ENCODE results near the gene HNRNPA2B1. TPM values are rescaled to one million over a fixed set of nuclear protein-coding genes. Genes with fewer than 3 reads are reported as not detected.
"Not testable (repeated sequence)": the region's sequence is repeated elsewhere in the genome, so short reads cannot be mapped to it uniquely, and the experiment has no call there.

Gene HNRNPA2B1
- total RNA-seq, 1 donor from 2014 or later: 368 TPM

GRCh38 chr7:26153823-26154783 is 46.4 kb downstream of the HNRNPA2B1 start:
- H3K4me3 ChIP-seq: peak overlapping the region; percentile 63
- no peak for TF ChIP-seq CTCF (IDR thresholded peaks at IDR 0.05)
- H3K36me3 ChIP-seq: no peaks in the 10 kb centered on the region
- DNase-seq (no peak), ATAC-seq (peak in 1 of 2 donors; percentile 41)
- peaks cover 33% of the 10 kb centered on the region for H3K4me1 ChIP-seq
- no peaks in the 10 kb centered on the region for H3K27me3 ChIP-seq (ENCODE audit: low read depth)
- no peaks in the 10 kb centered on the region for H3K9me3 ChIP-seq
- intact Hi-C loops (cut with DNase I): no loop called here
- no peak overlapping the region for H3K27ac ChIP-seq

- H3K27ac ChIP-seq: no peak overlapping the region
These were observed 47.2 kb downstream of the HNRNPA2B1 start for GRCh38 chr7:26153241-26153822.

GRCh38 chr7:26152782-26153240 is 47.7 kb downstream of the HNRNPA2B1 start:
- Histone ChIP-seq H3K27ac (peak overlapping the region; percentile 6), H3K4me1 (peaks cover 33% of the 10 kb centered on the region), H3K4me3 (peak overlapping the region; percentile 63)
- H3K9me3 ChIP-seq; DNase-seq; H3K27me3 ChIP-seq (ENCODE audit: low read depth); H3K36me3 ChIP-seq; intact Hi-C loops (cut with DNase I): not testable (repeated sequence)
- ATAC-seq: peak; percentile 12 to 36

More at GRCh38 chr7:26153241-26153822, 47.2 kb downstream of the HNRNPA2B1 start:
- Histone ChIP-seq H3K4me3 (peak overlapping the region; percentile 63), H3K27me3 (ENCODE audit: low read depth) (no peaks in the 10 kb centered on the region), H3K4me1 (peaks cover 33% of the 10 kb centered on the region), H3K9me3 (no peaks in the 10 kb centered on the region), H3K36me3 (no peaks in the 10 kb centered on the region)
- DNase-seq (no peak), ATAC-seq (no peak)
- no peak for TF ChIP-seq CTCF (IDR thresholded peaks at IDR 0.05)
- intact Hi-C loops (cut with DNase I): no loop called here

- Histone ChIP-seq H3K4me1 (peaks cover 33% of the 10 kb centered on the region), H3K27ac (peak within 1 kb of the TSS; percentile 51)
- peak; percentile 91 for DNase-seq
These were observed 48.4 kb downstream of the HNRNPA2B1 start, which contains the start of gene NFE2L3 for GRCh38 chr7:26151953-26152781. NFE2L3 (plus strand) TSS chr7:26152198; CDS start chr7:26152499, 301 bp downstream.

GRCh38 chr7:26151650-26151952 is 48.9 kb downstream of the HNRNPA2B1 start:
- Histone ChIP-seq H3K4me3 (peak overlapping the region; percentile 63), H3K9me3 (no peaks in the 10 kb centered on the region), H3K4me1 (peaks cover 29% of the 10 kb centered on the region), H3K27me3 (ENCODE audit: low read depth) (no peaks in the 10 kb centered on the region), H3K27ac (peak overlapping the region; percentile 51), H3K36me3 (no peaks in the 10 kb centered on the region)
- intact Hi-C loops (cut with DNase I): no loop called here
- DNase-seq: no peak
- TF ChIP-seq CTCF (IDR thresholded peaks at IDR 0.05): no peak
- no peak for ATAC-seq

More at GRCh38 chr7:26151953-26152781, 48.4 kb downstream of the HNRNPA2B1 start, which contains the start of gene NFE2L3:
- Histone ChIP-seq H3K36me3 (no peaks in the 10 kb centered on the region), H3K9me3 (no peaks in the 10 kb centered on the region), H3K4me3 (peak within 1 kb of the TSS; percentile 63), H3K27me3 (ENCODE audit: low read depth) (no peaks in the 10 kb centered on the region)
- peak; percentile 91 to 95 for ATAC-seq
- intact Hi-C loops (cut with DNase I): no loop called here
- TF ChIP-seq CTCF (IDR thresholded peaks at IDR 0.05): no peak

All from lower lobe of right lung (tissue), 2 donors.